A549 (cell line): ENCODE data around the gene GAPDHS. TPM values are rescaled to one million over a fixed set of nuclear protein-coding genes. Genes with fewer than 3 reads are reported as not detected.

Source experiments
- ATAC-seq, 2 experiments: fragments of 200-7000 bp in 1 of 2; fragments of >200 bp in 1 of 2; cut with Nextera tagmentation in 1 of 2; cut with Tn5 transposase in 1 of 2; 3 replicates each; pipeline versions ENCODE4 v1.8.0 to v1.9.1; 2018 to 2020; ENCODE audit warnings: mild to moderate bottlenecking in 1 of 2, moderate library complexity in 1 of 2
- CTCF ChIA-PET: fragments of 300-600 bp; sonication (Branson Sonifier 250); formaldehyde crosslinking; extraction: SDS; loops from one replicate; lab custom pipeline; 2021; ENCODE audit warnings: antibody characterized with exemption, inconsistent platforms; lab: Yijun Ruan, JAX
- POLR2A ChIA-PET: fragments of 350-600 bp; formaldehyde crosslinking; extraction: SDS; loops from one replicate; lab custom pipeline; 2021; ENCODE audit warnings: antibody characterized with exemption, inconsistent platforms; lab: Yijun Ruan, JAX
- DNase-seq, 2 experiments: peaks; one replicate each; pipeline versions ENCODE4 v3.0.0 to v3.0.0-alpha.2; 2011 to 2016; ENCODE audit warnings: low read depth in 1 of 2, low spot score in 1 of 2
- FAIRE-seq: peaks from 2 replicates; lab custom pipeline; 2011; peaks lifted over from hg19 to GRCh38; lab: Jason Lieb, UNC
- H3K27ac ChIP-seq, 2 experiments: fragments of >200 bp; sonication (Bioruptor Twin); formaldehyde crosslinking; 3 replicates each; pipeline ENCODE4 v1.5.1; 2016 to 2017
- H3K4me1 ChIP-seq: fragments of >200 bp; sonication (Bioruptor Twin); formaldehyde crosslinking; 3 replicates; pipeline ENCODE4 v1.6.1; 2016
- H3K4me2 ChIP-seq: fragments of >200 bp; sonication (Bioruptor Twin); formaldehyde crosslinking; 3 replicates; pipeline ENCODE4 v1.6.1; 2016
- H3K4me3 ChIP-seq: fragments of >200 bp; sonication (Bioruptor Twin); formaldehyde crosslinking; 3 replicates; pipeline ENCODE4 v1.5.1; 2016
- H3K9me3 ChIP-seq: fragments of >200 bp; sonication (Bioruptor Twin); formaldehyde crosslinking; 3 replicates; pipeline ENCODE4 v1.6.1; 2016
- ATOH8 ChIP-seq: fragments of 250-450 bp; sonication (Bioruptor Pico); IDR thresholded peaks from 2 replicates; pipeline ENCODE4 v1.5.0; 2020; ENCODE audit warnings: low read depth, mild to moderate bottlenecking, moderate library complexity
- BCL3 ChIP-seq: fragments of >200 bp; sonication (Bioruptor Twin); formaldehyde crosslinking; IDR thresholded peaks from 3 replicates; pipeline ENCODE4 v1.6.1; 2016
- CBX8 ChIP-seq: fragments of 200-600 bp; sonication (generic); IDR thresholded peaks from 2 replicates; pipeline ENCODE4 v1.6.1; 2016
- CEBPB ChIP-seq, 2 experiments: fragments of >200 bp in 1 of 2; sonication (Bioruptor Twin) in 1 of 2; formaldehyde crosslinking in 1 of 2; IDR thresholded peaks; 2 replicates each; pipeline ENCODE4 v1.6.1; 2012 to 2016
- EHF ChIP-seq: fragments of 250-450 bp; sonication (Bioruptor Pico); IDR thresholded peaks from 2 replicates; pipeline ENCODE4 v1.5.0; 2020; ENCODE audit warnings: mild to moderate bottlenecking
- ELK1 ChIP-seq: fragments of 150-350 bp; IDR thresholded peaks from 2 replicates; pipeline ENCODE4 v1.6.1; 2014; ENCODE audit warnings: low read depth, mild to moderate bottlenecking, low read length
- ESRRA ChIP-seq: fragments of 150-350 bp; IDR thresholded peaks from 2 replicates; pipeline ENCODE4 v1.6.1; 2014; ENCODE audit warnings: mild to moderate bottlenecking, low read length, borderline replicate concordance
- FOSL2 ChIP-seq, 2 experiments: fragments of 450-650 bp in 1 of 2; fragments of >200 bp in 1 of 2; sonication (Bioruptor Twin) in 1 of 2; formaldehyde crosslinking; IDR thresholded peaks; 2 replicates each; pipeline versions ENCODE4 v1.5.0 to v1.6.1; 2016 to 2020; ENCODE audit warnings: mild to moderate bottlenecking in 1 of 2, moderate library complexity in 1 of 2
- FOXS1 ChIP-seq: fragments of 250-450 bp; sonication (Bioruptor Pico); IDR thresholded peaks from 2 replicates; pipeline ENCODE4 v1.5.0; 2020; ENCODE audit warnings: mild to moderate bottlenecking, moderate library complexity
- HES2 ChIP-seq: fragments of >200 bp; sonication (Bioruptor Twin); formaldehyde crosslinking; IDR thresholded peaks from 2 replicates; pipeline ENCODE4 v1.6.1; 2016
- HOXB13 ChIP-seq: fragments of 250-450 bp; sonication (Bioruptor Pico); IDR thresholded peaks from 2 replicates; pipeline ENCODE4 v1.5.0; 2020; ENCODE audit warnings: low read depth, mild to moderate bottlenecking, moderate library complexity
- MAX ChIP-seq: IDR thresholded peaks from 2 replicates; pipeline ENCODE4 v1.6.1; 2012
- MAZ ChIP-seq: fragments of 150-350 bp; IDR thresholded peaks from 2 replicates; pipeline ENCODE4 v1.6.1; 2014; ENCODE audit warnings: antibody characterized with exemption, low read depth, low read length, borderline replicate concordance
- MYC ChIP-seq: IDR thresholded peaks from 2 replicates; pipeline ENCODE4 v1.6.1; 2012; ENCODE audit warnings: mild to moderate bottlenecking, inconsistent platforms, low read length, improper control_type of control experiment, borderline replicate concordance
- NFE2L2 ChIP-seq: fragments of 150-350 bp; conservative IDR thresholded peaks from 2 replicates; pipeline ENCODE4 v1.6.1; 2014; ENCODE audit warnings: low read length
- POLR2A ChIP-seq: IDR thresholded peaks from 2 replicates; pipeline ENCODE4 v1.6.1; 2012; ENCODE audit warnings: mild to moderate bottlenecking, low read length
- POLR2AphosphoS2 ChIP-seq: conservative IDR thresholded peaks from 2 replicates; pipeline ENCODE4 v1.6.1; 2012; ENCODE audit warnings: low read length, improper control_type of control experiment, inconsistent platforms
- RARB ChIP-seq: fragments of 250-450 bp; sonication (Bioruptor Pico); IDR thresholded peaks from 2 replicates; pipeline ENCODE4 v1.8.0; 2021; ENCODE audit warnings: mild to moderate bottlenecking, moderate library complexity
- RCOR1 ChIP-seq: fragments of 150-350 bp; IDR thresholded peaks from 2 replicates; pipeline ENCODE4 v1.6.1; 2014; ENCODE audit warnings: antibody characterized with exemption, low read length, low read depth
- RNF2 ChIP-seq: fragments of 200-600 bp; sonication (generic); IDR thresholded peaks from 2 replicates; pipeline ENCODE4 v1.6.1; 2016; ENCODE audit warnings: low read depth, mild to moderate bottlenecking, antibody characterized with exemption, moderate library complexity, borderline replicate concordance
- SREBF2 ChIP-seq: fragments of 450-650 bp; IDR thresholded peaks from 2 replicates; pipeline ENCODE4 v1.6.1; 2014; ENCODE audit warnings: mild to moderate bottlenecking, moderate library complexity
- TP53 ChIP-seq: fragments of 250-450 bp; sonication (Bioruptor Pico); IDR thresholded peaks from 2 replicates; pipeline ENCODE4 v1.5.0; 2021; ENCODE audit warnings: mild to moderate bottlenecking, moderate library complexity
- USF2 ChIP-seq: fragments of 450-650 bp; IDR thresholded peaks from 2 replicates; pipeline ENCODE4 v1.6.1; 2014; ENCODE audit warnings: antibody characterized with exemption
- ZFP36 ChIP-seq: fragments of 450-650 bp; IDR thresholded peaks from 2 replicates; pipeline ENCODE4 v1.6.1; 2014; ENCODE audit warnings: borderline replicate concordance; ENCODE audit not compliant: partially characterized antibody
- WGBS: methylation state at CpG from one replicate; pipeline ENCODE4 v1.1.6; 2017; ENCODE audit errors: missing lambda C conversion rate; 5-methylcytosine and 5-hydroxymethylcytosine counted together
- polyA plus RNA-seq, 4 experiments: library from polyadenylated mRNA; depleted of rRNA in 3 of 4; stranded (reverse); fragments of >200 nt; fragmentation: RNase III in 1 of 4; extraction: RNeasy Plus Mini Kit Qiagen cat#74134 plus additional on column Dnase treatment in 1 of 4; gene quantifications; 2 replicates in 3 of 4; 3 replicates in 1 of 4; pipeline ENCODE4 v1.2.3, GENCODE V29; 2011 to 2017

Gene GAPDHS
- polyA plus RNA-seq, 2 of the 4 experiments (the other 2 are of a cell fraction): not detected

GRCh38 chr19:35561436-35561835 lies 28.2 kb downstream of the GAPDHS start:
- ChIA-PET POLR2A (no interaction called here), CTCF (interaction anchor here (1.0 to 6.9 kb wide), 2 partner anchors 13 to 204 kb away, joined by 3 to 80 read pairs; no protein-coding TSS in a partner anchor)
- ATAC-seq (no peak), DNase-seq (no peak), FAIRE-seq (no peak)
- Histone ChIP-seq H3K4me1 (0 out of 3 replicates have a peak, but pooled peaks cover 6% of the 10 kb centered on the region), H3K9me3 (no peaks in the 10 kb centered on the region), H3K4me2 (no peak overlapping the region), H3K27ac (no peak overlapping the region), H3K4me3 (no peak overlapping the region)
- 10% methylated on average over 6 of the region's 6 CpGs for WGBS
- TF ChIP-seq USF2 (no peak), MAX (no peak), TP53 (no peak), ESRRA (no peak), FOSL2 (IDR thresholded peaks at IDR 0.05) (no peak), FOSL2 (CRISPR knock-in tag; IDR thresholded peaks at IDR 0.05) (no peak), CBX8 (no peak), ATOH8 (CRISPR knock-in tag) (no peak), RARB (no peak), RNF2 (no peak), POLR2AphosphoS2 (no peak), SREBF2 (no peak), CEBPB (IDR thresholded peaks at IDR 0.05) (no peak), EHF (CRISPR knock-in tag) (no peak), RCOR1 (no peak)

GRCh38 chr19:35562336-35562735 lies 29.1 kb downstream of the GAPDHS start:
- 0 out of 3 replicates have a peak, but pooled peaks cover 6% of the 10 kb centered on the region for H3K4me1 ChIP-seq
- no peak overlapping the region for H3K4me3 ChIP-seq
- no peak for ATAC-seq
- TF ChIP-seq NFE2L2 (no peak), ELK1 (no peak)
- DNase-seq: no peak
- peak; percentile 81 for FAIRE-seq
- WGBS: 52% methylated on average over 17 of the region's 17 CpGs
- no peaks in the 10 kb centered on the region for H3K9me3 ChIP-seq
- no peak overlapping the region for H3K4me2 ChIP-seq
- no peak overlapping the region for H3K27ac ChIP-seq
- ChIA-PET POLR2A (no interaction called here), CTCF (interaction anchor here (0.7 to 5.4 kb wide), 8 partner anchors 11 to 340 kb away, joined by 3 to 37 read pairs (median 4); no protein-coding TSS in a partner anchor)

- ChIA-PET POLR2A (interaction anchor here (0.7 kb wide), 1 partner anchor 50 kb away, joined by 3 read pairs; the partner anchor contains the start of gene HAUS5), CTCF (interaction anchor here (0.7 to 5.4 kb wide), 11 partner anchors 11 to 341 kb away, joined by 3 to 37 read pairs (median 4); no protein-coding TSS in a partner anchor)
- no peak for FAIRE-seq
- 0 out of 3 replicates have a peak, but pooled peaks cover 6% of the 10 kb centered on the region for H3K4me1 ChIP-seq
- DNase-seq: no peak
- no peak for TF ChIP-seq BCL3
- TF ChIP-seq EHF (CRISPR knock-in tag): no peak
- TF ChIP-seq POLR2A: no peak
- TF ChIP-seq TP53: no peak
- TF ChIP-seq FOXS1 (CRISPR knock-in tag): no peak
- TF ChIP-seq HES2: no peak
- no peak for TF ChIP-seq HOXB13 (CRISPR knock-in tag)
- TF ChIP-seq CEBPB (IDR thresholded peaks at IDR 0.05): no peak
- TF ChIP-seq ELK1: no peak
- no peak for TF ChIP-seq POLR2AphosphoS2
- no peak for TF ChIP-seq RARB
- no peak for TF ChIP-seq MAZ
- TF ChIP-seq MYC: no peak
- TF ChIP-seq NFE2L2: no peak
- TF ChIP-seq RCOR1: no peak
- no peak for TF ChIP-seq ZFP36
- 0 out of 6 replicates have a peak, but pooled peaks of 1 of the 2 experiments have one; percentile 6 for ATAC-seq
- H3K27ac ChIP-seq: no peak overlapping the region
- no peak overlapping the region for H3K4me2 ChIP-seq
- H3K9me3 ChIP-seq: no peaks in the 10 kb centered on the region
- WGBS: 31% methylated on average over 2 of the region's 2 CpGs
- H3K4me3 ChIP-seq: no peak overlapping the region
Observed at GRCh38 chr19:35562776-35563175, 29.5 kb downstream of the GAPDHS start.
